AG10803 (cell line): ENCODE measurements around the gene KLHDC4.
"Not testable (repeated sequence)": the region's sequence is repeated elsewhere in the genome, so short reads cannot be mapped to it uniquely, and the experiment has no call there.

ENCODE experiments used
- DNase-seq: peaks from one replicate; pipeline ENCODE4 v3.0.0; 2010; ENCODE audit warnings: low read depth
- H3K4me3 ChIP-seq: 2 replicates; pipeline ENCODE4 v1.5.1; 2011; ENCODE audit warnings: mild to moderate bottlenecking, low read length, control low read depth
- TF ChIP-seq, protein P1 (sequence below): conservative IDR thresholded peaks from 2 replicates; pipeline ENCODE4 v1.5.1; 2011; ENCODE audit warnings: mild to moderate bottlenecking, low read length, control low read depth, inconsistent platforms

The KLHDC4 gene

DNA sequence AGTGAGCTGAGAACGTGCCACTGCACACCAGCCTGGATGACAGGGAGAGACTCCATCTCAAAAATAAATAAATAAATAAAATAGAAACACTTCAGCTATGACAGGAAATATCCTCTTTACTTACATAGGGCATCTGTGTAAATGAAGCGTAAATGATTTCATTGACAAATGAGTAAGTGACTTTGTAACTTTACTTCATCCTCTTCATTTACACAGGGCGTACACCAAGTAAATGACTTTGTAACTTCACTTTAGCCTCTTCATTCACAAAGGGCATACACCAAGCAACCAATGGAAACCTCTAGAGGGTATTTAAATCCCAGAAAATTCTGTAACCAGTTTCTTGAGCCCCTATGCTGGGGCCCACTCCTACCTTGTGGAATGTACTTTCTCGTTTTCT is 16.2 kb upstream of the KLHDC4 start:
- H3K4me3 ChIP-seq = no peak overlapping the region
- TF ChIP-seq, protein P1, sequence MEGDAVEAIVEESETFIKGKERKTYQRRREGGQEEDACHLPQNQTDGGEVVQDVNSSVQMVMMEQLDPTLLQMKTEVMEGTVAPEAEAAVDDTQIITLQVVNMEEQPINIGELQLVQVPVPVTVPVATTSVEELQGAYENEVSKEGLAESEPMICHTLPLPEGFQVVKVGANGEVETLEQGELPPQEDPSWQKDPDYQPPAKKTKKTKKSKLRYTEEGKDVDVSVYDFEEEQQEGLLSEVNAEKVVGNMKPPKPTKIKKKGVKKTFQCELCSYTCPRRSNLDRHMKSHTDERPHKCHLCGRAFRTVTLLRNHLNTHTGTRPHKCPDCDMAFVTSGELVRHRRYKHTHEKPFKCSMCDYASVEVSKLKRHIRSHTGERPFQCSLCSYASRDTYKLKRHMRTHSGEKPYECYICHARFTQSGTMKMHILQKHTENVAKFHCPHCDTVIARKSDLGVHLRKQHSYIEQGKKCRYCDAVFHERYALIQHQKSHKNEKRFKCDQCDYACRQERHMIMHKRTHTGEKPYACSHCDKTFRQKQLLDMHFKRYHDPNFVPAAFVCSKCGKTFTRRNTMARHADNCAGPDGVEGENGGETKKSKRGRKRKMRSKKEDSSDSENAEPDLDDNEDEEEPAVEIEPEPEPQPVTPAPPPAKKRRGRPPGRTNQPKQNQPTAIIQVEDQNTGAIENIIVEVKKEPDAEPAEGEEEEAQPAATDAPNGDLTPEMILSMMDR = no peak
- no peak for DNase-seq

- DNase-seq = peak; percentile 48
- TF ChIP-seq, protein P1 = no peak
- no peak overlapping the region for H3K4me3 ChIP-seq
These were observed 14.7 kb upstream of the KLHDC4 start for GRCh38 chr16:87780385-87780989.

DNA sequence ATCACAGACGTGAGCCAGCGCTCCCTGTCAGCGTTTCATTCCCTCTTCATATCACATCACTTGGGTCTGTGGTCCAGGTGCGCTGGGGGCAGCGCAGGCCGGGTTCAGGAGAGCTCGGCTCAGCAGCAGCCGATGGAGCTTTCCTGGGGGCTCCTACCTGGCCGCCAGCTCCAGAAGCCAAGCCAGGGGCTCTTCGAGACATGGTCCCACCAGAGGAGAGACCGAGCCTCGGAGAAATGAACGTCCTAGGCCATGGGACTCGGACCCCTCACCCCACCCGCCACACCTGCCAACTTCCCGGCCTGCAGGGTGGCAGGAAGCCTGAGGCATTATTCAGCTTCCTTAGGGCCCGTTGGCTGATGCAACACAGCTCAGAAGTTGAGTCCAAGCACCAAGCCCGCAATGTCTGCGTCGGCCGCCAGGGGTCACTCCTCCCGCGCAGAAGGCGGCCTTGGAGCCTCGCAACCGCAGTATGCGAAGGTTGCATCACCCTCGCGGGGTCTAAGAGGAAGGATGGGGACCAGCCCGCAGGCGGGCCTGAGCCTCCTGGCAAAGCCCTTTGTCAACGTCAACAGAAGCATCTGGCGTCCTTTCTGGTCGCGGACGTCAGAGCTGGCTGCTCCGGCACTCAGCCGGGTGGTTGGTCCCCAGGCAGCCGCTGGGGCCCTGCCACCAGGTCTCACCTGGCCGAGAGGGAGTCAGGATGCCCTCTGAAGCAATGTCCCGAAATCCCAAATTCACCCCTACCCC is 13.2 kb upstream of the KLHDC4 start:
- peak; percentile 97 for DNase-seq
- TF ChIP-seq, protein P1 = peak; percentile 90
- H3K4me3 ChIP-seq = no peak overlapping the region

DNA sequence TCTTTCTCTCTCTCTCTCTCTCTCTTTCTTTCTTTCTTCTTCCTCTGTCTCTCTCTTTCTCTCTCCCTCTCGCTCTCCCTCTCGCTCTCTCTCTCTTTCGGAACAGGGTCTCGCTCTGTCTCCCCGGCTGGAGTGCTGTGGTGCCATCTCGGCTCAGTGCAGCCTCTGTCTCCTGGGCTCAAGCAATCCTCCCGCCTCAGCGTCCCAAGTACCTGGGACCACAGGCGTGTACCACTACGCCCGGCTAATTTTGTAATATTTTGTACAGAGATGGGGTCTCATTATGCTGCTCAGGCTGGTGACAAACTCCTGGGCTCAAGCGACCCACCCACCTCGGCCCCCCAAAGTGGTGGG is 12.7 kb upstream of the KLHDC4 start:
- no peak for DNase-seq
- no peak overlapping the region for H3K4me3 ChIP-seq
- TF ChIP-seq, protein P1 = no peak

- not testable (repeated sequence) for H3K4me3 ChIP-seq, DNase-seq
These were observed 8.1 kb upstream of the KLHDC4 start for GRCh38 chr16:87773836-87774235.

- peak; percentile 17 for DNase-seq
- not testable (repeated sequence) for H3K4me3 ChIP-seq
These were observed 1.7 kb upstream of the KLHDC4 start for GRCh38 chr16:87767456-87767855.

DNA sequence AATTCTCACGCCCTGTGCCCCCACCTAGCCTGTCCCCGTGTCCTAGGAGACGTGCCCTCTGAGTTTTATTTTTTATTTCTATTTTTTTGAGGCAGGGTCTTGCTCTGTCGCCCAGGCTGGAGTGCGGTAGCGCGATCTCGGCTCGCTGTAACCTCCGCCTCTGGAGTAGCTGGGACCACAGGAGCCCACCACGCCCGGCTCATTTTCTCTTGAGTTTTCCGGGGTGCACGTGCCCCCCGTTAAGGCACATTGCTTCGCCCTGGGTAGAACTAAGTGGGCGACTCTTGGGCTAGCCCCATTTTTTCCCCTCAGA is 655 bp upstream of the KLHDC4 start:
- TF ChIP-seq, protein P1 = no peak
- no peak for DNase-seq
- H3K4me3 ChIP-seq = peak overlapping the region; percentile 86

DNA sequence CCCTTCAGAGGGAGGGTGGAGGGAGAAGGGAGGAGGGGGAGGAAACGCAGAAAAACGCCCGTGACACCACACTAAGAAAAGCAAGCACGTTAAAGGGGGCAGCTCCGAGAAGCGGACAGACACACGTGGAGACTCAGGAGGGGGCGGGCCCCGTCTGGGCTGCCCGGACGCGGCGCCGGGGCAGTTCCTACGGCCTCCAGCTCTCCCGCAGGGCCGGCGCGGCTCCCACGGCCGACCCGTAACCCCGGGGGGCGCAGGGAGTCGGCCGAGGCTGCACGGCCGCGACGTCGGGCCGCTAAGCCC is 362 bp downstream of the KLHDC4 start:
- H3K4me3 ChIP-seq = peak overlapping the region; percentile 86
- TF ChIP-seq, protein P1 = no peak
- no peak for DNase-seq
